Left lung (tissue), 10 donors: ENCODE data around the gene EBPL. TPM values are rescaled to one million over a fixed set of nuclear protein-coding genes. Genes with fewer than 3 reads are reported as not detected.

Experiments used
- ATAC-seq: fragments of 200-7000 bp; cut with Tn5 transposase; one replicate; pipeline ENCODE4 v1.9.1; 2020; ENCODE audit warnings: moderate library complexity
- DNase-seq, 4 donors: peaks; one replicate each; pipeline ENCODE4 v3.0.0-alpha.2; 2013 to 2020
- H3K27ac ChIP-seq, 2 donors: fragments of 200-600 bp; sonication (generic) in 1 of 2; one replicate each; pipeline versions ENCODE4 v1.5.0 to v1.8.0; 2020 to 2021
- H3K27me3 ChIP-seq, 2 donors: fragments of 200-600 bp; sonication (generic) in 1 of 2; one replicate each; pipeline versions ENCODE4 v1.5.0 to v1.8.0; 2020 to 2021
- H3K36me3 ChIP-seq, 2 donors: fragments of 200-600 bp; sonication (generic) in 1 of 2; one replicate each; pipeline versions ENCODE4 v1.5.0 to v1.8.0; 2020 to 2021
- H3K4me1 ChIP-seq, 2 donors: fragments of 200-600 bp; one replicate each; pipeline ENCODE4 v1.8.0; 2021
- H3K4me3 ChIP-seq, 2 donors: fragments of 200-600 bp; sonication (generic) in 1 of 2; one replicate each; pipeline versions ENCODE4 v1.5.0 to v1.8.0; 2020 to 2021; ENCODE audit warnings: mild to moderate bottlenecking in 1 of 2
- H3K9me3 ChIP-seq, 2 donors: fragments of 200-600 bp; sonication (generic) in 1 of 2; one replicate each; pipeline versions ENCODE4 v1.5.0 to v1.8.0; 2020 to 2021
- CTCF ChIP-seq, 2 donors: fragments of 200-600 bp; sonication (generic) in 1 of 2; IDR thresholded peaks; one replicate each; pipeline versions ENCODE4 v1.5.0 to v1.8.0; 2021; ENCODE audit warnings: antibody characterized with exemption in 2 of 2
- intact Hi-C, 2 donors: fragments of 100-400 bp; cut with DNase I; formaldehyde crosslinking; loops; one replicate each; pipeline versions ENCODE4 v1.11.2 to v1.14.2; 2022
- polyA plus RNA-seq, 6 donors: library from polyadenylated mRNA; unstranded; fragments of 120-200 nt; gene quantifications; one replicate each; pipeline ENCODE4 v1.2.1, GENCODE V29; 2013; ENCODE audit not compliant: insufficient read length in 6 of 6
- total RNA-seq, 2 donors: library from RNA; stranded (reverse); fragmentation: NEBNext Ultra II Directional; extraction: Animal tissue kit (Norgen Biotek cat#: 25700); gene quantifications; one replicate each; pipeline ENCODE4 v1.2.1, GENCODE V29; 2021
- donor health status: DM: no; HTN: yes; CAD: no.
- donor health status: DM: no; HTN: no; CAD: no.

Gene EBPL
- total and polyA plus RNA-seq, 8 donors, result 54.6 to 79.9 (median 70.2) TPM

- Histone ChIP-seq H3K27ac (no peak overlapping the region), H3K4me3 (no peak overlapping the region), H3K9me3 (no peaks in the 10 kb centered on the region), H3K36me3 (peaks cover 0 to 52% of the 10 kb centered on the region in 2 donors), H3K27me3 (no peaks in the 10 kb centered on the region), H3K4me1 (no peaks in the 10 kb centered on the region)
- intact Hi-C loops, result no loop called here
- ATAC-seq (no peak), DNase-seq (no peak)
- no peak for TF ChIP-seq CTCF (IDR thresholded peaks at IDR 0.05)
These were observed 26.7 kb downstream of the EBPL start for GRCh38 chr13:49664606-49665005.

- Histone ChIP-seq H3K4me3 (no peak overlapping the region), H3K27ac (no peak overlapping the region), H3K36me3 (peaks cover 0 to 16% of the 10 kb centered on the region in 2 donors), H3K4me1 (no peaks in the 10 kb centered on the region), H3K9me3 (no peaks in the 10 kb centered on the region), H3K27me3 (no peaks in the 10 kb centered on the region)
- intact Hi-C loops, result loop anchor here in 1 of 2 donors (10.0 kb wide), 1 partner anchor 188 kb away; no protein-coding TSS in a partner anchor
- no peak for ATAC-seq
- TF ChIP-seq CTCF (IDR thresholded peaks at IDR 0.05), result no peak
- no peak for DNase-seq
These were observed 34.0 kb downstream of the EBPL start for GRCh38 chr13:49657241-49657641.

- H3K9me3 ChIP-seq, result no peaks in the 10 kb centered on the region
- intact Hi-C loops, result loop anchor here in 1 of 2 donors (10.0 kb wide), 1 partner anchor 189 kb away; no protein-coding TSS in a partner anchor
- no peaks in the 10 kb centered on the region for H3K27me3 ChIP-seq
- H3K4me3 ChIP-seq, result no peak overlapping the region
- H3K36me3 ChIP-seq, result peaks cover 0 to 3% of the 10 kb centered on the region in 2 donors
- ATAC-seq (no peak), DNase-seq (no peak)
- peak overlapping the region in 1 of 2 donors; percentile 13 for H3K27ac ChIP-seq
- no peaks in the 10 kb centered on the region for H3K4me1 ChIP-seq
- TF ChIP-seq CTCF (IDR thresholded peaks at IDR 0.05), result no peak
These were observed 35.4 kb downstream of the EBPL start for GRCh38 chr13:49655906-49656305.

- Histone ChIP-seq H3K27me3 (no peaks in the 10 kb centered on the region), H3K4me3 (no peak overlapping the region), H3K27ac (peak overlapping the region in 1 of 2 donors; percentile 19), H3K36me3 (no peaks in the 10 kb centered on the region), H3K4me1 (no peaks in the 10 kb centered on the region), H3K9me3 (no peaks in the 10 kb centered on the region)
- intact Hi-C loops, result loop anchor here in 1 of 2 donors (10.0 kb wide), 1 partner anchor 191 kb away; no protein-coding TSS in a partner anchor
- ATAC-seq (no peak), DNase-seq (no peak)
- TF ChIP-seq CTCF (IDR thresholded peaks at IDR 0.05), result no peak
These were observed 37.3 kb downstream of the EBPL start for GRCh38 chr13:49654011-49654410.

- Histone ChIP-seq H3K27ac (peak overlapping the region in 1 of 2 donors; percentile 19), H3K4me3 (no peak overlapping the region), H3K9me3 (no peaks in the 10 kb centered on the region), H3K36me3 (no peaks in the 10 kb centered on the region), H3K4me1 (no peaks in the 10 kb centered on the region), H3K27me3 (no peaks in the 10 kb centered on the region)
- no peak for ATAC-seq
- DNase-seq, result no peak
- no peak for TF ChIP-seq CTCF (IDR thresholded peaks at IDR 0.05)
- intact Hi-C loops, result loop anchor here in 1 of 2 donors (10.0 kb wide), 1 partner anchor 191 kb away; no protein-coding TSS in a partner anchor
These were observed 37.8 kb downstream of the EBPL start for GRCh38 chr13:49653478-49653877.
